DND-41 (cell line): ENCODE results near the gene ARL8B.

ENCODE experiments used
- CTCF ChIP-seq: IDR thresholded peaks from 2 replicates; pipeline ENCODE4 v1.5.1; 2012; ENCODE audit warnings: borderline replicate concordance, low read length, moderate library complexity, mild to moderate bottlenecking; ENCODE audit not compliant: poor library complexity, severe bottlenecking; ENCODE audit errors: extremely low read depth
- EZH2 ChIP-seq: IDR thresholded peaks from 3 replicates; pipeline ENCODE4 v1.6.1; 2012; ENCODE audit warnings: borderline replicate concordance, low read depth, mild to moderate bottlenecking, moderate library complexity, low read length, inconsistent platforms; ENCODE audit not compliant: severe bottlenecking

- no peak for TF ChIP-seq CTCF
- no peak for TF ChIP-seq EZH2
Observed at GRCh38 chr3:5103743-5104142, 18.3 kb upstream of the ARL8B start.
